Activated CD8-positive, alpha-beta memory T cell treated with anti-CD3 and anti-CD28 coated beads for 36 hours (primary cell): ENCODE data around the gene CYP4F22. TPM values are rescaled to one million over a fixed set of nuclear protein-coding genes. Genes with fewer than 3 reads are reported as not detected.

ENCODE experiments used
- CTCF ChIA-PET: fragments of 350-600 bp; sonication (Branson Sonifier 250); formaldehyde crosslinking; loops from one replicate; lab custom pipeline; 2021; ENCODE audit warnings: antibody characterized with exemption; lab: Charles Lee
- POLR2A ChIA-PET: fragments of 350-600 bp; sonication (Branson Sonifier 250); formaldehyde crosslinking; loops from one replicate; lab custom pipeline; 2021; ENCODE audit warnings: antibody characterized with exemption; lab: Charles Lee
- total RNA-seq, 2 experiments: library from RNA; stranded (reverse); gene quantifications; one replicate each; pipeline ENCODE4 v1.2.3, GENCODE V29; 2021

Gene CYP4F22
- total RNA-seq, 2 experiments from 2014 or later = 1.1 to 1.2 TPM

GRCh38 chr19:15526408-15526807 is 18.1 kb downstream of the CYP4F22 start:
- ChIA-PET POLR2A (no interaction called here), CTCF (no interaction called here)

GRCh38 chr19:15527705-15528104 is 19.4 kb downstream of the CYP4F22 start:
- ChIA-PET POLR2A (no interaction called here), CTCF (interaction anchor here (0.6 kb wide), 1 partner anchor 17 kb away, joined by 4 read pairs; no protein-coding TSS in a partner anchor)

GRCh38 chr19:15529774-15530372 is 21.5 kb downstream of the CYP4F22 start:
- ChIA-PET POLR2A (no interaction called here), CTCF (interaction anchor here (0.6 kb wide), 2 partner anchors 27 to 46 kb away, joined by 4 to 5 read pairs; no protein-coding TSS in a partner anchor)

GRCh38 chr19:15532779-15533521 is 24.6 kb downstream of the CYP4F22 start:
- ChIA-PET CTCF (interaction anchor here (1.6 kb wide), 1 partner anchor 114 kb away, joined by 5 read pairs; the partner anchor contains the start of gene AKAP8L), POLR2A (interaction anchor here (0.6 kb wide), 1 partner anchor 12 kb away, joined by 4 read pairs; no protein-coding TSS in a partner anchor)

- POLR2A ChIA-PET = interaction anchor here (0.6 kb wide), 1 partner anchor 12 kb away, joined by 4 read pairs; no protein-coding TSS in a partner anchor
- CTCF ChIA-PET = interaction anchor here (0.7 kb wide), 2 partner anchors 129 to 354 kb away, joined by 3 to 4 read pairs; no protein-coding TSS in a partner anchor
These were observed 25.2 kb downstream of the CYP4F22 start for GRCh38 chr19:15533522-15533830.

GRCh38 chr19:15534957-15535864 is 26.9 kb downstream of the CYP4F22 start:
- POLR2A ChIA-PET = no interaction called here
- CTCF ChIA-PET = interaction anchor here (1.2 kb wide), 1 partner anchor 20 kb away, joined by 3 read pairs; no protein-coding TSS in a partner anchor

GRCh38 chr19:15536350-15536749 is 28.0 kb downstream of the CYP4F22 start:
- ChIA-PET CTCF (interaction anchor here (1.2 kb wide), 1 partner anchor 21 kb away, joined by 3 read pairs; no protein-coding TSS in a partner anchor), POLR2A (no interaction called here)

- POLR2A ChIA-PET = no interaction called here
- CTCF ChIA-PET = no interaction called here
These were observed 30.4 kb downstream of the CYP4F22 start for GRCh38 chr19:15538774-15539173.

- POLR2A ChIA-PET = no interaction called here
- CTCF ChIA-PET = no interaction called here
These were observed 31.3 kb downstream of the CYP4F22 start for GRCh38 chr19:15539638-15540037.

GRCh38 chr19:15540435-15540834 is 32.1 kb downstream of the CYP4F22 start:
- POLR2A ChIA-PET = no interaction called here
- CTCF ChIA-PET = no interaction called here

- CTCF ChIA-PET = interaction anchor here (1.6 kb wide), 1 partner anchor 17 kb away, joined by 4 read pairs; no protein-coding TSS in a partner anchor
- POLR2A ChIA-PET = no interaction called here
These were observed 36.0 kb downstream of the CYP4F22 start for GRCh38 chr19:15544283-15544682.

- POLR2A ChIA-PET = interaction anchor here (0.6 kb wide), 1 partner anchor 12 kb away, joined by 4 read pairs; no protein-coding TSS in a partner anchor
These were observed 36.6 kb downstream of the CYP4F22 start for GRCh38 chr19:15544970-15545369.

GRCh38 chr19:15548648-15549047 is 40.3 kb downstream of the CYP4F22 start:
- POLR2A ChIA-PET = no interaction called here
- CTCF ChIA-PET = no interaction called here

More at GRCh38 chr19:15544970-15545369, 36.6 kb downstream of the CYP4F22 start:
- CTCF ChIA-PET = interaction anchor here (1.6 kb wide), 1 partner anchor 18 kb away, joined by 4 read pairs; no protein-coding TSS in a partner anchor

- ChIA-PET POLR2A (no interaction called here), CTCF (interaction anchor here (0.6 to 1.4 kb wide), 3 partner anchors 86 to 1875 kb away, joined by 3 to 6 read pairs (median 4); partner anchors contain the start of gene AKAP8L)
These were observed 41.3 kb downstream of the CYP4F22 start for GRCh38 chr19:15549581-15549980.

- ChIA-PET POLR2A (interaction anchor here (1.8 kb wide), 1 partner anchor 102 kb away, joined by 6 read pairs; no protein-coding TSS in a partner anchor), CTCF (interaction anchor here (0.6 to 1.5 kb wide), 5 partner anchors 72 to 1875 kb away, joined by 3 to 6 read pairs (median 4); partner anchors contain the start of gene AKAP8L)
These were observed 41.9 kb downstream of the CYP4F22 start for GRCh38 chr19:15550273-15550672.

- ChIA-PET POLR2A (interaction anchor here (0.9 to 2.1 kb wide), 5 partner anchors 81 to 171 kb away, joined by 3 to 9 read pairs (median 6); partner anchors contain the start of genes AKAP8 and AKAP8L), CTCF (interaction anchor here (0.5 to 2.8 kb wide), 6 partner anchors 72 to 356 kb away, joined by 3 to 18 read pairs (median 4); partner anchors contain the start of gene AKAP8L)
These were observed 42.6 kb downstream of the CYP4F22 start for GRCh38 chr19:15550929-15551292.

GRCh38 chr19:15551293-15552004 is 43.1 kb downstream of the CYP4F22 start:
- POLR2A ChIA-PET = interaction anchor here (0.9 to 2.1 kb wide), 6 partner anchors 82 to 171 kb away, joined by 3 to 9 read pairs (median 6); partner anchors contain the start of genes AKAP8 and AKAP8L

More at GRCh38 chr19:15551293-15552004, 43.1 kb downstream of the CYP4F22 start:
- CTCF ChIA-PET = interaction anchor here (0.5 to 2.8 kb wide), 7 partner anchors 73 to 356 kb away, joined by 3 to 18 read pairs (median 4); partner anchors contain the start of gene AKAP8L
